ENCODE results near the gene PADI3.

Gene PADI3

DNA sequence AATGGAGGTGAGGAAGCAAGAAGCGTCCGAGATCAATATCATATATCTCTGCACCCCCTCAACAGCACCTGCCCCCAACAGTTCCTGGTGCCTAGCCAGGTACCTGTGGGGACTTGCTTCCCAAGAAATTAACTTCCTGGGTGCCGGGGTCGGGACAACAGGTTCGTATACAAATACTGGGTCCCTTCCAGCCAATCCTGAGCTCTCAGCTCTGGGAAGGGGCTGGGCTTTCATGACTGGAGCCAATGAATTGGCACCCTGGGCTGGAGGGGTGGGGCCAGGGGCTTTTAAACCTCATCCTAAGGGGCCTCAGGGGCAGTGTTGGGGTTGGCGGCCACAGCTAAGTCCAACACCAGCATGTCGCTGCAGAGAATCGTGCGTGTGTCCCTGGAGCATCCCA lies at the start of gene PADI3:
TSS of gene PADI3 (plus strand) at position 318 of the 400 bp plus-strand sequence. CDS start at position 358, 40 bp downstream.
- no peak for DNase-seq (ENCODE audit: low spot score)

- DNase-seq (ENCODE audit: low spot score): peak; percentile 37
These were observed 49.4 kb upstream of the PADI3 start for GRCh38 chr1:17199267-17200044.

- DNase-seq (ENCODE audit: low spot score): no peak
These were observed 48.7 kb upstream of the PADI3 start for GRCh38 chr1:17200246-17200645.

GRCh38 chr1:17200756-17201155 lies 48.1 kb upstream of the PADI3 start:
- DNase-seq (ENCODE audit: low spot score): no peak

DNA sequence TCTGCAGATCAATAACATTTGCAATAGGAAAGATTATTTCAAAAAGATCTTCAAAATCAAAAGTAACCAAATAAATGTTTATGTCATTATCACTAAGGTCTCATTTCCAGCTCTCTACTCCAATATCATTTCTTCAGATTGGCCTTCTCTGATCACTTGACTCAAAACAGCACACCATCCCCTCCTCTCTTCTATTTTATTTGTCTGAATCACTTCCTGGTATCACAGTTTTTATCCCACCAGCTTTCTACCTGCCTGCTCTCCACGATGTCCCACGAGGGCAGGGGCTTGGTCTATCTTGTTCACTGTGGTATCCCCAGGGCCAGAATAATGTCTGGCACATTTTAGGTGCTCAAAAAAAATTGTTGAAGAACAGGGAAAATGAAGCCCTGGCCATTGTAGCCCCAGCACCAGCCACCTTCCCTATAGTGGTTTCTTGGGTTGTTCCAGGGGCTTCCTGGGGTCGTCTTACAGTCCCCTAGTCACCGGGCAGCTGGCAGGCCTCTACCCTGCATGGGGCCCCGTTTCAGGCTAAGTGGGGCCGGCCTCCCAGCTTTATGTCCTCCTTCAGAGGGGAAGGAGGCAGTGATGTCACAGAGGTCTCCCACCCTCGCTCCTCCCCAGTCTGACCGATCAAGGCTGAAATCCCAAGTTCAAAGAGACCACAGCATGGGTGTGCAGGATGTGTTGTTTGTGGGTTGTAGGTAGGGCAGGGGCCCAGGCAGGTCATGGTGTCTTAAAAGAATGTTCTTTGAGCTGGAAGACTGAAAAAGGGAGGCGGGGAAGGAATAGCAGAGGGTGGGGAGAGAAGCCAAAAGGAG lies 47.5 kb upstream of the PADI3 start:
- peak; percentile 82 for DNase-seq (ENCODE audit: low spot score)

GRCh38 chr1:17204546-17205440 lies 44.1 kb upstream of the PADI3 start, which contains the start of gene PADI1:
TSS of gene PADI1 (plus strand) at chr1:17205128. CDS start at chr1:17205218, 90 bp downstream.
- peak; percentile 34 for DNase-seq (ENCODE audit: low spot score)

DNA sequence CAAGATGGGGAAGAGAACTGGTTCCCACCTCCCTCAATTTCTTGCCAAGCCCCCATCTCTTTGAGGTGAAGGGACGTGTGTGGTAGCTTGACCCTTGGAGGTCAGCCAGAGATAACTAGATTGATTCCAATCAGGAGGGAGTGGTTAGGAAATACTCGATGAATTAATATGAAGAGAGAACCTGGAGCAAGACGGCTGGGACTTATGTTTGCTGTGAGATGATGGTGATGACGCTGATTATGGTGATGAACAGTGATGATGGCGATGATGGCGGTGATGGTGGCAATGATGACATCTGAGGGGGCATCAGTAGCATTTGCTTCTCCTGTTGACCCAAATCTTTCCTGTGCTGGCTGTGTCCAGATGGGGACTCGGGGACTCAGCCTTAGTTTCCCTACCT lies 43.2 kb upstream of the PADI3 start:
- no peak for DNase-seq (ENCODE audit: low spot score)

GRCh38 chr1:17206196-17206595 lies 42.7 kb upstream of the PADI3 start:
- no peak for DNase-seq (ENCODE audit: low spot score)

GRCh38 chr1:17207046-17207445 lies 41.9 kb upstream of the PADI3 start:
- peak; percentile 46 for DNase-seq (ENCODE audit: low spot score)

DNA sequence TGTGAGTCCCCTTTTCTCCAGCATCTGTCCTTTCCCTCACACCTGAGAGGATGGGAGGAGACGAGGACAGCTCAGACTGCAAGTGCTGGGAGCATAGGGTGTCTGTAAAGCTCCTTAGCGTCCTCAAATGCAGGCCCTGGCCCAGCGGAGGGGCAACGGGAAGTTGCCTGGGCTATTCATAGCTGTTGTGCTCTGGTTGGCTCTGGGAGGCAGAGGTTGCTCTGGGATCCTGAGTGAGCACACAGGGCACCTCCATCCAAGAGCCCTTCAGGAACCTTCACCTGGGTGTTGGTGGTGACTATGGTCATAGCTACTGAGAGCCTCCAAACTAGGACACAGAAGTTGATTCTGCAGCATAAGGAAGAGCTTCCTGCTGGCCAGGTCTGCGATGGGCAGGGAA lies 41.4 kb upstream of the PADI3 start:
- DNase-seq (ENCODE audit: low spot score): no peak

DNA sequence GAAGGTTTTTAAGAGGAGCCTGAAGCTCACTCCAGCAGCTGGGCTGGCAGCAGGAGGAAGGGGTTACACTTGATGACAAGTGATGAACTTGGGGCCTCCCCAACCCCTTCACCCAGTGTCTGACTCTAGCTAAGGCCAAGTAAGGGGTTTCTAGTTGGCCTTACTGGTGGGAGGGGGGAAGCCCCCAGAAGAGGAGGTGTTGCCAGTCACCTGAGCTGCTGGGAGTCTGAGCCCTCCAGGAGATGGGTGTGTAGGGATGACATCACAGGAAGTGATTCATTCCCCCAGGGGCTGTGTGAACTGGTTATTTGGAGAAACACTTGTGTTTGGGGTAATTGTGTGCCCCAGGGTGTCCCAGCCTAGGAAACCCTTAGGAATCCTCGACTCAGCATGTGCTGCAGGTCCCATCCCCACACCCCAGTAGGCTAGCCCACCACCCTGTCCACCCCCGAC lies 40.9 kb upstream of the PADI3 start:
- peak; percentile 74 for DNase-seq (ENCODE audit: low spot score)

- DNase-seq (ENCODE audit: low spot score): no peak
These were observed 40.4 kb upstream of the PADI3 start for GRCh38 chr1:17208546-17208945.

DNA sequence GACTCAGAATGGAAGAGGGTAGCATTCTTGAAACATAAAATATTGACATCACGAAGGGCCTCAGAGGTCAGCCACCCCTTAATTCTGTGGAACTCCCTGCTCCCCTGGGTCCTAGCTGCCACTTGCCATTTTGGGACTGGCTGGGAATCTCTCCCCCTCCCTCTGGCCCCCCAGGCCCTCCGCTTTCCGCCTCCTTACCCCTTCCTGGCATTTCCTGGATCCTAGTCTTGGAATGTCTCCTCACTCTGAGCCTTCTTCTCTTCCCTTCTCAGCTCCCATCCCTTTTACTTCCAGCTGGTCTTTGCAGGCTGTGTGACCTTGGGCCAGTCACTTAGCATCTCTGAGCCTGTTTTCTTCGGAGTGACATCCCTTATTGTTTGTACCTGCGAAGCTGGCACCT lies 39.5 kb upstream of the PADI3 start:
- DNase-seq (ENCODE audit: low spot score): no peak

- DNase-seq (ENCODE audit: low spot score): peak; percentile 20
These were observed 38.7 kb upstream of the PADI3 start for GRCh38 chr1:17210176-17210575.

- no peak for DNase-seq (ENCODE audit: low spot score)
These were observed 37.5 kb upstream of the PADI3 start for GRCh38 chr1:17211377-17211776.

DNA sequence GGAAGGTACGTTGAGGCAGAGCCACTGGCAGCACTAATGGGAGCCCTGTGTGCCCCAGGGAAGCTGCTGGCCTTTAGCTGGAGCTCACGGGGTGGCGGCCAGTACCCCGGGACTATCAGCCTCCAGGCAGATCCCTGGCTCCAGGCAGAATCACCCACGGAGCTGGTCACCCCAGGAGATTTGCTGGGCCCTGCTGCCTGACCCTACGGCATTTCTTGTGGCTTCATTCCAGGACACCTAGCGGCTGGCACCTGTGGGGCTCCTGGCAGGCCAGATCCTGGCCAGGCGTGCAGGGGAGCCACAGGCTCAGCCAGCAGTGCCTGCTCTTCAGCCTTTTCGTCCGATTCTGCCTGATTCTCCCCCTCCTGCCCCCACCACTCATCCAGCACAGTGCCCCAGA lies 36.9 kb upstream of the PADI3 start:
- peak; percentile 14 for DNase-seq (ENCODE audit: low spot score)

DNA sequence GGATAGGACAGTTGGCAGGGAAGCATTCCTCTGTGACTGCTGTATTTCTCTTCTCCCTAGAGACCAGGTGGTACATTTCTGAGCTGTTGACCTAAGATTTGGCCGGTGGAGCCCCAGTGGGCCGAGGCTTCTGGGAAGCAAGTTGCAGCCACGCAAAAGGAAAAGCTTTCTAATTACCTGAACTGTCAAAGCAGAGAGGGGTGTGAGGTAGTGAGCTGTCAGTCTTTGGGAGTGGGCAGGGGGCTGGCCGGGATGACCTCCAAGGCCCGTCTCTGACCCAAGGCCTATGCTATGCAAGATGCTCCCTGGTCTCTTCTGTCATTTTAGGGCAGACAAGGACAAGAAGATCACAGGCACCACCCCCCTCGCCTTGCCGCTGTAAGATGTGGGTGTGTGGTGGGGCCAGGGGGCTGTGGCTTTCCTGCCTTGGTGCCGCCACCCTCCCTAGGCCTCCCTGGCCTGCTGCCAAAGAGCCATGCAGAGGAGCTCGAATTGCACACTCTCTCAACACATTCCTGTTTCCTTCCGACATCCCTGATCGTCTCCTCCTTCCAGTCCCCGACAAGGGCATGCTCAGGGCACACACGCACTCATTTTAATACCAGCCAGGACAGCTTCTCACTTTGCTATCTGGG lies 36.3 kb upstream of the PADI3 start:
- peak; percentile 26 for DNase-seq (ENCODE audit: low spot score)

- no peak for DNase-seq (ENCODE audit: low spot score)
These were observed 35.6 kb upstream of the PADI3 start for GRCh38 chr1:17213148-17213781.

- no peak for DNase-seq (ENCODE audit: low spot score)
These were observed 35.1 kb upstream of the PADI3 start for GRCh38 chr1:17213782-17214148.

DNA sequence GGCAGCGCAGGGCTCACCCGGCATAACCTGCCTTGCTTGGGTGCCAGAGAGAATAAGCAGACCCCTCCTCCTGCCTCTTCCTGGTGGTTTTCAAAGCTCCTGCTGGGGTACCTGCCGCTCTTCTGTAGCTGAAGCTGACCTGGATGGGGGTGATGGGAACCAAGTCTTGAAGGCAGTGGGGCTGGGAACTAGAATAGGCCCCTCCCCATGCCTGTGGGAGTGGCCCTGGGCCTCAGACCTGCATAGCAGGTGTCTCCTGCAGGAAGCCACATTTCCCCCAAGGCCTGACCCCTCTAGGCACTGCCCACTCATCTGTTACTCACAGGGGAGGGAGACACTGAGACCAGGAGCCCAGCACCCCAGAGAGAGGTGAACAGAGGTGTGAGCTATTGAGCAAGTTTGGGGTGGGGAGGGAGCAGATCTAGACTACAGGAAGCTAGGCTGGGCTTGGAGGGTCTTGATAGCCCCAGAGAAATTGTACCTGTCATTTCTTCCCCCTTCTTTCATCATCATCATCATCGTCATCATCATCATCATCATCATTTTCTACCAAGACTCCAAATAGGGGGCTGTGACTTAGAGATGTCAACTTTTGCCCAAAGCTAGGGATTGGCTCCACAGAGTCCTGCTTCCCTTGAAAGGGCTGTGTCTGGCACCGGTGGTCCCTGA lies 33.9 kb upstream of the PADI3 start:
- DNase-seq (ENCODE audit: low spot score): peak; percentile 18

DNA sequence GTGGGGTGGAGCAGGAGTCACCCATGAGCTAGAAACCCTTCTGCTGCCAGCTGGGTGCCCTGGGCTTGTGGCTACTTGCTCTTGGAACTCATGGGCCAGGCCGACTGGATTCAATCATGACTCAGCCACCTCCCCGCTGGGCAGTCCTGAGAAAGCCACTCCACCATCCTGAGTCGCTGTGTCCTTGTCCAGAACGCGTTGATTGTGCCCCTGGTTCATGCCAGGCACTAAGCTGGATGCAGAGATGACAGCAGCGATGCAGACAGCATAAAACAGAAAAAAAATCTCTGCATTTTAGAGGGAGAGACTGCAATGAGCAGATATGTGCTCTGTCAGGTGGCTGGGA lies 33.4 kb upstream of the PADI3 start:
- no peak for DNase-seq (ENCODE audit: low spot score)
